Muscle of leg (tissue), 16 donors: Measurements from ENCODE around the gene SLC15A5. TPM values are rescaled to one million over a fixed set of nuclear protein-coding genes. Genes with fewer than 3 reads are reported as not detected.

Source experiments
- DNase-seq: peaks from one replicate; pipeline ENCODE4 v3.0.0; 2013
- H3K27ac ChIP-seq: one replicate; pipeline ENCODE4 v1.5.1; 2013; ENCODE audit warnings: mild to moderate bottlenecking, low read length, control low read depth
- H3K27me3 ChIP-seq: one replicate; pipeline ENCODE4 v1.6.1; 2013; ENCODE audit warnings: low read length; ENCODE audit not compliant: control insufficient read depth, insufficient read depth
- H3K36me3 ChIP-seq: one replicate; pipeline ENCODE4 v1.6.1; 2013; ENCODE audit warnings: low read length; ENCODE audit not compliant: control insufficient read depth, insufficient read depth
- H3K4me1 ChIP-seq: one replicate; pipeline ENCODE4 v1.6.1; 2013; ENCODE audit warnings: low read length; ENCODE audit not compliant: control insufficient read depth, insufficient read depth
- H3K4me3 ChIP-seq: one replicate; pipeline ENCODE4 v1.5.1; 2013; ENCODE audit warnings: low read length, control low read depth
- H3K9me3 ChIP-seq: replicated peaks from 2 replicates; pipeline ENCODE4 v1.6.1; 2013; ENCODE audit warnings: low read depth, low read length; ENCODE audit not compliant: control insufficient read depth
- WGBS: methylation state at CpG from one replicate; pipeline ENCODE4 v1.1.5; 2013; ENCODE audit warnings: missing lambda C conversion rate; ENCODE audit not compliant: insufficient coverage; 5-methylcytosine and 5-hydroxymethylcytosine counted together
- long read RNA-seq, 11 donors: transcript quantifications; one replicate each; lab custom pipeline, GENCODE V29; 2026
- polyA plus RNA-seq, 8 donors: library from polyadenylated mRNA; unstranded; fragments of 120-200 nt; gene quantifications; one replicate each; pipeline versions ENCODE4 v1.2.1 to v1.2.3, GENCODE V29; 2013; ENCODE audit warnings: inconsistent platforms in 1 of 8, low replicate concordance in 1 of 8; ENCODE audit not compliant: insufficient read length in 8 of 8, insufficient read depth in 1 of 8
- total RNA-seq: library from RNA; stranded (reverse); fragments of 120-200 nt; gene quantifications from one replicate; pipeline ENCODE4 v1.2.4, GENCODE V29; 2013

The SLC15A5 gene
- total RNA-seq (not detected), polyA plus RNA-seq (under 1 TPM in 1 of 8 donors, not detected in 7; 0.04 TPM)
- long read RNA-seq, donor 1 = 0 reads
- long read RNA-seq, donor 2 = 0 reads
- long read RNA-seq, donor 3 = 0 reads
- long read RNA-seq, donor 4 = 0 reads
- long read RNA-seq, donor 5 = 0 reads
- long read RNA-seq, donor 6, partial matches to known transcripts = 0 of 24 reads
- long read RNA-seq, donor 6, other reads (novel, unspliced or antisense) = 24 of 24 reads
- long read RNA-seq, donor 7, partial matches to known transcripts = 0 of 18 reads
- long read RNA-seq, donor 7, other reads (novel, unspliced or antisense) = 18 of 18 reads
- long read RNA-seq, donor 8 = 0 reads
- long read RNA-seq, donor 9 = 0 reads
- long read RNA-seq, donor 10, partial matches to known transcripts = 50 of 81 reads
- long read RNA-seq, donor 10, other reads (novel, unspliced or antisense) = 31 of 81 reads
- long read RNA-seq, donor 11 = 0 reads

DNA sequence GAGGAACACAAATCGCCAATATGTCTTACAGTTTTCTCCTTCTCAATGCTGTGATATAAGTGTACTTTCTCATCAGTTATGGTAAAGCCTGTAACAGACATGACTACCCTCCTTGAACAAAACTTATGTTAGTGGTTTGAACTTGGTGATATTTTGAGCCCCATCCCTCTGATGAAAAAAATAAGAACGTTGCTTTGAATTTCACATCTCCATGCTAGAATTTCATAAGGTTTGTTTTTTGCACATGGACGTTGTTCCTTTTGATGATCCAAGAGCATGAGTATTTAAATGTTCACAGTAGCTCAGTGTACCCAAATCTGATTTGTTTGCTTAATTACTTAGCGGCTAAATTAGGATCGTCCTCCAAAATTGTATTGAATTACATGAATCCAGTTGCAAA is at the start of gene SLC15A5:
Gene SLC15A5 (minus strand): TSS at position 101 of the 400 bp plus-strand sequence. CDS start 0 bp downstream, at position 101.
- Histone ChIP-seq H3K27ac (no peak within 1 kb of the TSS), H3K9me3 (no peaks in the 10 kb centered on the region), H3K4me1 (no peaks in the 10 kb centered on the region), H3K27me3 (no peaks in the 10 kb centered on the region), H3K36me3 (no peaks in the 10 kb centered on the region), H3K4me3 (no peak within 1 kb of the TSS)
- no CpG with 5 or more reads among the region's 5 CpGs for WGBS
- DNase-seq = no peak

DNA sequence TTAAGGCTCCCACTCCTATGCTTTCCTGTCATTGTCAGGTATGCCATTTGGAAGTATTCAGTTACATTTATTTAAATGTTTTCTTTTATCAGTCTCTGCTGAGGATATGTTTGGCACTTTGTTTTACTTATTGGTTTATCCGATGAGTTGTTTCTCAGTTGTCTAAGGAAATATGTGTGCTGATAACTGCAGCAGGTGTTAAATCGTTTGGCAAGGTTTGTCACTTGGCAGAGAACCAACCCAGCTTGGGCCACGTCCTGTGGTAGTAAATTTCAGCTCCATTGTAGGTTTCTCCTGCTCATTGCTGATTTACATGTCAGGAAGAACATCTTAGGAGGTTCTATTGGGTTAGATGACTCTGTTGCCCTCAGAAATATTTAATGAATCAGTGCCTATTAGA is 47.9 kb upstream of the SLC15A5 start:
- 15% methylated on average over 2 of the region's 3 CpGs for WGBS
- no peaks in the 10 kb centered on the region for H3K4me1 ChIP-seq
- no peaks in the 10 kb centered on the region for H3K36me3 ChIP-seq
- DNase-seq = peak; percentile 7
- no peaks in the 10 kb centered on the region for H3K9me3 ChIP-seq
- H3K4me3 ChIP-seq = no peak overlapping the region
- no peak overlapping the region for H3K27ac ChIP-seq
- H3K27me3 ChIP-seq = no peaks in the 10 kb centered on the region

GRCh38 chr12:16324772-16325171 is 47.3 kb upstream of the SLC15A5 start:
- DNase-seq = no peak
- Histone ChIP-seq H3K36me3 (no peaks in the 10 kb centered on the region), H3K27me3 (no peaks in the 10 kb centered on the region), H3K9me3 (no peaks in the 10 kb centered on the region), H3K27ac (no peak overlapping the region), H3K4me1 (no peaks in the 10 kb centered on the region), H3K4me3 (no peak overlapping the region)
- no CpG with 5 or more reads among the region's 3 CpGs for WGBS

DNA sequence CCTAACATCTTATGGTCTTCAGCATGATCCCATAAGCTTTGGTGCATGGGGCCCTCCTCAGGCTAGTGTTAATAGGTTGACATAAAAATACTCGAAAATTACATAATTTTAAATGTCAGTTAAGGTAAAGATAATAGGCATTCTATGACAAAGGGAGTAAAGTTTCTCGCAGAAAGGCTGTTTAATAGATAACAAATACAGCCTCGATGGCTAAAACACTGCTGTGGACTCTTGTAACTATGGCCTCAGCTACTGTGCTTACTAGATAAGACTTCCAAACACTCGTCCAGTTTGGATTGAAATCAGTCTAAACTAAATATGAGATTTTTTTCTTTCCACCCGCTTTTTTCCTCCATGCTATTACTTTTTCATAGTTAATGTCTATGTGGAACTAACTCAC is 46.8 kb upstream of the SLC15A5 start:
- Histone ChIP-seq H3K4me3 (no peak overlapping the region), H3K36me3 (no peaks in the 10 kb centered on the region), H3K4me1 (no peaks in the 10 kb centered on the region), H3K27me3 (no peaks in the 10 kb centered on the region), H3K27ac (no peak overlapping the region), H3K9me3 (no peaks in the 10 kb centered on the region)
- WGBS = 80% methylated on average over 1 of the region's 5 CpGs
- DNase-seq = peak; percentile 30

GRCh38 chr12:16323638-16324037 is 46.2 kb upstream of the SLC15A5 start:
- H3K36me3 ChIP-seq = no peaks in the 10 kb centered on the region
- no peaks in the 10 kb centered on the region for H3K4me1 ChIP-seq
- DNase-seq = no peak
- H3K27ac ChIP-seq = no peak overlapping the region
- H3K27me3 ChIP-seq = no peaks in the 10 kb centered on the region
- no peaks in the 10 kb centered on the region for H3K9me3 ChIP-seq
- H3K4me3 ChIP-seq = no peak overlapping the region
- no CpG with 5 or more reads among the region's 2 CpGs for WGBS

DNA sequence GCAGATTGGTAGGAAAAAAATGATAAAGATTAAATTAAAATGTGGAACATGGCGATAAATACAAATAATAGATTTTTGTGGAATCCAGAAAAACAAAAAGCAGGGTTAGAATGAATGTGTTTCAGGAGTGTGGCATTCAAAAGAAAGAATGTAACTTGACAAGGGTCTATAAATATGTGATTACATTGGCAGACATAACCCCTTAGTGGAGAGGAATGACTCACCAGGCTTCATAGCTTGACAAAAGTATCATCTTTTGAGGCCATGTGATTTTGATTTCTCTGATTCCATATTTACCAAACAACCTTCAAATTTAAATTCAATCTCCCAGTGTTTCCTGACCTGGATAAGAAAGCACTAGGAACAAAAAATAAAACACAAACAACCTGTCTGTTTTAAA is 45.5 kb upstream of the SLC15A5 start:
- no peak for DNase-seq
- Histone ChIP-seq H3K4me3 (no peak overlapping the region), H3K27ac (no peak overlapping the region), H3K4me1 (no peaks in the 10 kb centered on the region), H3K27me3 (no peaks in the 10 kb centered on the region), H3K9me3 (no peaks in the 10 kb centered on the region), H3K36me3 (no peaks in the 10 kb centered on the region)
- WGBS = 100% methylated on average over 1 of the region's 1 CpG

DNA sequence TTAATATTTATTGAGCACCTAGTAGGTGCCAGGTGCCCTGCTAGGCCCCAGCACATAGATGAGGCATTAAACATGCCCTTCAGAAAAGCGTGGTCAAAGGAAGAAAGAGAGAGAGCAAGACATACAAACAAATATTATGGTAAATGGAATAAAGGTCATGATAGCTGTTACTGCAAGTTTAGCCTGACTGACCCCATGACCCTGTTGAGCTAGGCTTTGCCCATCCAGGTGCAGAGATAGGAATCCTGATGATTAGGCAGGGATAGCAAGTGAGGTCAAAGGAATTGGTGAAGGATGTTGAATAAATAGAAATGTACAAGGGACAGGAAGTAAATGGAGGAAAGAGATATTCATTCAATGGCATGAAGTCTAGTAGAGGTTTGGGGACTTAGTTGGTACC is 33.4 kb upstream of the SLC15A5 start:
- no peak overlapping the region for H3K4me3 ChIP-seq
- no peaks in the 10 kb centered on the region for H3K4me1 ChIP-seq
- WGBS = no CpG with 5 or more reads among the region's 1 CpG
- no peaks in the 10 kb centered on the region for H3K27me3 ChIP-seq
- H3K9me3 ChIP-seq = peaks cover 7% of the 10 kb centered on the region
- no peak overlapping the region for H3K27ac ChIP-seq
- no peaks in the 10 kb centered on the region for H3K36me3 ChIP-seq
- no peak for DNase-seq

- no peak for DNase-seq
- Histone ChIP-seq H3K4me1 (no peaks in the 10 kb centered on the region), H3K27me3 (no peaks in the 10 kb centered on the region), H3K27ac (no peak overlapping the region), H3K4me3 (no peak overlapping the region), H3K36me3 (no peaks in the 10 kb centered on the region), H3K9me3 (peaks cover 7% of the 10 kb centered on the region)
- 60% methylated on average over 1 of the region's 3 CpGs for WGBS
Measured at GRCh38 chr12:16307856-16308475, 30.5 kb upstream of the SLC15A5 start.

DNA sequence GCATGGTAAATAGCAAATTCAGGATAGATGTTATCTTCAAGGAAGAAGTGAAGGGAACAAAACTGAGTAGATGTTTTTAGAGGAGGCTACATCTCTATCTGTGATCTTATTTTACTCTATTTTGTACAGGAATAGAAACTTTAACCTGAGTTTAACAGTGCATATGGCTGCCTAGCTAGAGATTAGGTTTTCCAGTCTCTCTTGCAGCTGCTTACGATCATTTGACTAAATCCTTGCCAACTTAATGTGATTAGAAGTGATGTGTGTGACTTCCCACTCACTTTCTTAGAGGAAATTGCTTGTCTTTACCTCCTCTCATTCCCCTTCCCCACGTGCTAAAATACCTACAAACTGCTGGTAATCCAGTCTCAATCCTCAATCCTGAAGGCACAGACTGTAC is 26.5 kb upstream of the SLC15A5 start:
- Histone ChIP-seq H3K9me3 (no peaks in the 10 kb centered on the region), H3K4me1 (no peaks in the 10 kb centered on the region), H3K36me3 (no peaks in the 10 kb centered on the region), H3K27me3 (no peaks in the 10 kb centered on the region), H3K27ac (no peak overlapping the region), H3K4me3 (no peak overlapping the region)
- no peak for DNase-seq
- WGBS = no CpG with 5 or more reads among the region's 2 CpGs

DNA sequence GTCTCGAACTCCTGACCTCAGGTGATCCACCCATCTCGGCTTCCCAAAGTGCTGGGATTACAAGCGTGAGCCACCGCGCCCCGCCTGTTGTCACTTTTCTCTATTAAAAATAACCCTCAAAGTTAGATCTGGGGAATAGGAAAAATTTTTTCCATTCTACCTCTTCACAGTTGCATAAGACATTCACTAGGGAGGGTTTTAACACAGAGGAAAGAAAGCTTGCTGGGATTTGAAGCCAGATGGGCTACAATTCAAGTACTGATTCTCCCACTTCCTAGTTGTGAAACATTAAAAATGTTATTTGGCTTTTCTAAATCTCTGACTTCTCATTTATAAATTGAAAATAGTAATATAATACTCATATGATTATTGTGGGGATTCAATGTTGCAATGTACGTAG is 23.3 kb upstream of the SLC15A5 start:
- Histone ChIP-seq H3K4me3 (no peak overlapping the region), H3K9me3 (no peaks in the 10 kb centered on the region), H3K27me3 (no peaks in the 10 kb centered on the region), H3K36me3 (no peaks in the 10 kb centered on the region), H3K4me1 (no peaks in the 10 kb centered on the region), H3K27ac (peak overlapping the region; percentile 78)
- DNase-seq = peak; percentile 98
- no CpG with 5 or more reads among the region's 7 CpGs for WGBS
